SK-N-MC (cell line): Measurements from ENCODE around the gene COL4A5.
A peak's percentile ranks its signal among the peaks of the same experiment; 100 is the strongest.

Experiments
- EZH2 ChIP-seq: fragments of 200-600 bp; sonication (generic); IDR thresholded peaks from one replicate; pipeline ENCODE4 v1.6.1; 2017; ENCODE audit warnings: antibody characterized with exemption
- FOXP2 ChIP-seq: optimal IDR thresholded peaks from 2 replicates; pipeline ENCODE3; 2011; ENCODE audit warnings: mild to moderate bottlenecking, moderate library complexity; ENCODE audit not compliant: insufficient read depth; ENCODE audit errors: extremely low read length, control extremely low read depth
- POLR2AphosphoS5 ChIP-seq: IDR thresholded peaks from 2 replicates; pipeline ENCODE4 v1.6.1; 2012; ENCODE audit warnings: mild to moderate bottlenecking, low read depth, low read length, borderline replicate concordance

DNA sequence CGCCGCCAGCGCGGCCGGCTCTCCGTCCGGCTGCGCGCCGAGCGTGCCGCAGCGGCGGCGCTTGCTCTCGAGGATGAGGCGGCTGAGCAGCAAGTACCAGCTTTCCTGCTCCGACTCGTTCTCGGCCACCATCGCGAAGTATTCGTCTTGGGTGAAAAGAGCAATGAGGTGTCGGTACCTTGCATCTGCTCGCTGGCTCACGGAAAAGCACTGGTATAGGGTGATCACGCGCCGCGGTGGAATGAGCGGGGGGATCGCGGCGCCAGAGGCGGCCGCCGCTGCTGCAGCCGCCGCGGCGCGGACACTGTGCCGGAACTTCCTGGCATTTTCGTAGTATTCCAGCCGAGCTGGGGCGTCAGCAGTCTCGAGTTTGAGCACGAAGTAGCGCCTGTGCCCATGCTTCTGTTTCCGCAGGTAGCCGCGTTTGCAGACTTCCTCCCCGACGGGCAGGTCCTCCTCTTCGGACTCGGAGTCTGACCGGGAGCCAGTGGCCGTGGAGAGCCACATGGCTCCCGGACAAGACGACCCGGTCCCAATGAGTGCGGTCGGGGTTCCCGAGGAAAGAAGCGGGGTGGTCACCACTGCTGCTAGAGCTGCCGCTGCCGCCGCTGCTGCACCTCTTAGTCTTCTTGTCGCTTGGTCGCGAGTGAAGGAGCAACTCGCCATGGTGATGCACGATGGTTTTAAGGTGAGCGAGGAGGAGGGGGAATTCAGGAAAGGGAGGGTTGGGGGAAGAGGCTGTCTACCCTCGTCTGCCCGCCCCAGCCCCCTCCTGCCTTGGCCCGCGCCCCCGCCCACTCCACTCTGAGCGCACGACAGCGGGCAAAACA is 296.3 kb downstream of the COL4A5 start:
- TF ChIP-seq EZH2 (peak; percentile 59), FOXP2 (no peak), POLR2AphosphoS5 (no peak)
